PC-3 (cell line): ENCODE results near the gene UBA6.

ENCODE experiments used
- EZH2 ChIP-seq: fragments of 300-600 bp; sonication (generic); IDR thresholded peaks from one replicate; pipeline ENCODE4 v1.6.1; 2017; ENCODE audit warnings: antibody characterized with exemption, mild to moderate bottlenecking, low read length; ENCODE audit not compliant: unreplicated experiment
- EZH2phosphoT487 ChIP-seq: fragments of 300-600 bp; sonication (generic); IDR thresholded peaks from 2 replicates; pipeline ENCODE4 v1.6.1; 2018; ENCODE audit warnings: mild to moderate bottlenecking, antibody characterized with exemption, low read length, borderline replicate concordance
- TF ChIP-seq, protein P1 (sequence below): fragments of 300-600 bp; sonication (generic); conservative IDR thresholded peaks from 2 replicates; pipeline ENCODE4 v1.5.1; 2017; ENCODE audit warnings: antibody characterized with exemption, low read depth, mild to moderate bottlenecking, low read length

GRCh38 chr4:67727124-67727850 is 26.3 kb upstream of the UBA6 start:
- TF ChIP-seq, protein P1, sequence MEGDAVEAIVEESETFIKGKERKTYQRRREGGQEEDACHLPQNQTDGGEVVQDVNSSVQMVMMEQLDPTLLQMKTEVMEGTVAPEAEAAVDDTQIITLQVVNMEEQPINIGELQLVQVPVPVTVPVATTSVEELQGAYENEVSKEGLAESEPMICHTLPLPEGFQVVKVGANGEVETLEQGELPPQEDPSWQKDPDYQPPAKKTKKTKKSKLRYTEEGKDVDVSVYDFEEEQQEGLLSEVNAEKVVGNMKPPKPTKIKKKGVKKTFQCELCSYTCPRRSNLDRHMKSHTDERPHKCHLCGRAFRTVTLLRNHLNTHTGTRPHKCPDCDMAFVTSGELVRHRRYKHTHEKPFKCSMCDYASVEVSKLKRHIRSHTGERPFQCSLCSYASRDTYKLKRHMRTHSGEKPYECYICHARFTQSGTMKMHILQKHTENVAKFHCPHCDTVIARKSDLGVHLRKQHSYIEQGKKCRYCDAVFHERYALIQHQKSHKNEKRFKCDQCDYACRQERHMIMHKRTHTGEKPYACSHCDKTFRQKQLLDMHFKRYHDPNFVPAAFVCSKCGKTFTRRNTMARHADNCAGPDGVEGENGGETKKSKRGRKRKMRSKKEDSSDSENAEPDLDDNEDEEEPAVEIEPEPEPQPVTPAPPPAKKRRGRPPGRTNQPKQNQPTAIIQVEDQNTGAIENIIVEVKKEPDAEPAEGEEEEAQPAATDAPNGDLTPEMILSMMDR = no peak
- TF ChIP-seq EZH2phosphoT487 (no peak), EZH2 (no peak)
